RWPE2 (cell line): ENCODE data around the gene C5.

Experiments used
- ATAC-seq: fragments of 200-7000 bp; cut with Tn5 transposase; 3 replicates; pipeline ENCODE4 v1.9.1; 2021; ENCODE audit warnings: low read depth
- DNase-seq: peaks from one replicate; pipeline ENCODE4 v3.0.0-alpha.2; 2020; ENCODE audit warnings: low spot score
- H3K27ac ChIP-seq: fragments of 450-650 bp; 2 replicates; pipeline ENCODE4 v1.5.1; 2017; ENCODE audit warnings: mild to moderate bottlenecking; ENCODE audit not compliant: poor library complexity, severe bottlenecking
- H3K27me3 ChIP-seq: fragments of 250-450 bp; sonication (Bioruptor Pico); 2 replicates; pipeline ENCODE4 v1.5.1; 2021; ENCODE audit warnings: mild to moderate bottlenecking, moderate library complexity; ENCODE audit not compliant: insufficient read depth, poor library complexity, severe bottlenecking
- H3K36me3 ChIP-seq: fragments of 250-450 bp; sonication (Bioruptor Pico); 2 replicates; pipeline ENCODE4 v1.5.1; 2020; ENCODE audit warnings: low read depth, mild to moderate bottlenecking, moderate library complexity
- H3K4me1 ChIP-seq: fragments of 250-450 bp; sonication (Bioruptor Pico); 2 replicates; pipeline ENCODE4 v1.5.1; 2021; ENCODE audit warnings: mild to moderate bottlenecking, moderate library complexity; ENCODE audit not compliant: insufficient read depth, poor library complexity, severe bottlenecking
- H3K4me3 ChIP-seq: fragments of 250-450 bp; sonication (Bioruptor Pico); 2 replicates; pipeline ENCODE4 v1.5.1; 2021; ENCODE audit warnings: mild to moderate bottlenecking, moderate library complexity; ENCODE audit not compliant: severe bottlenecking
- H3K9me3 ChIP-seq: fragments of 250-450 bp; sonication (Bioruptor Pico); 2 replicates; pipeline ENCODE4 v1.5.1; 2021; ENCODE audit warnings: mild to moderate bottlenecking, moderate library complexity; ENCODE audit not compliant: severe bottlenecking
- CTCF ChIP-seq: fragments of 450-650 bp; IDR thresholded peaks from one replicate; pipeline ENCODE4 v1.5.1; 2017; ENCODE audit warnings: mild to moderate bottlenecking, moderate library complexity; ENCODE audit not compliant: poor library complexity, severe bottlenecking

C5 gene

GRCh38 chr9:121073038-121073437, 23.0 kb upstream of the C5 start:
- peak overlapping the region; percentile 46 for H3K27ac ChIP-seq

GRCh38 chr9:121071756-121072421, 21.8 kb upstream of the C5 start:
- Histone ChIP-seq H3K9me3 (no peaks in the 10 kb centered on the region), H3K36me3 (no peaks in the 10 kb centered on the region), H3K27ac (no peak overlapping the region), H3K27me3 (no peaks in the 10 kb centered on the region), H3K4me1 (peaks cover 5% of the 10 kb centered on the region), H3K4me3 (peak overlapping the region; percentile 26)
- DNase-seq (no peak), ATAC-seq (no peak)
- TF ChIP-seq CTCF = peak; percentile 48

More at GRCh38 chr9:121073038-121073437, 23.0 kb upstream of the C5 start:
- Histone ChIP-seq H3K27me3 (no peaks in the 10 kb centered on the region), H3K36me3 (no peaks in the 10 kb centered on the region), H3K4me3 (no peak overlapping the region), H3K4me1 (peaks cover 5% of the 10 kb centered on the region), H3K9me3 (no peaks in the 10 kb centered on the region)
- DNase-seq (no peak), ATAC-seq (no peak)
- TF ChIP-seq CTCF = no peak

GRCh38 chr9:121071370-121071755, 21.3 kb upstream of the C5 start:
- Histone ChIP-seq H3K27me3 (no peaks in the 10 kb centered on the region), H3K9me3 (no peaks in the 10 kb centered on the region), H3K4me3 (peak overlapping the region; percentile 26), H3K36me3 (no peaks in the 10 kb centered on the region), H3K4me1 (peaks cover 5% of the 10 kb centered on the region), H3K27ac (no peak overlapping the region)
- ATAC-seq (no peak), DNase-seq (no peak)
- no peak for TF ChIP-seq CTCF

GRCh38 chr9:121069396-121069795, 19.3 kb upstream of the C5 start:
- DNase-seq (no peak), ATAC-seq (no peak)
- Histone ChIP-seq H3K4me1 (peaks cover 5% of the 10 kb centered on the region), H3K4me3 (no peak overlapping the region), H3K27ac (no peak overlapping the region), H3K9me3 (no peaks in the 10 kb centered on the region), H3K27me3 (no peaks in the 10 kb centered on the region), H3K36me3 (no peaks in the 10 kb centered on the region)
- no peak for TF ChIP-seq CTCF

- Histone ChIP-seq H3K27me3 (no peaks in the 10 kb centered on the region), H3K4me3 (no peak overlapping the region), H3K4me1 (no peaks in the 10 kb centered on the region), H3K27ac (no peak overlapping the region), H3K9me3 (no peaks in the 10 kb centered on the region), H3K36me3 (no peaks in the 10 kb centered on the region)
- TF ChIP-seq CTCF = no peak
- DNase-seq (no peak), ATAC-seq (no peak)
These were observed 17.6 kb upstream of the C5 start for GRCh38 chr9:121067640-121068039.
